Tibial artery (tissue), 4 donors: Measurements from ENCODE around the gene AUNIP.

Experiments used
- DNase-seq, 2 donors: peaks; one replicate each; pipeline ENCODE4 v3.0.0-alpha.2; 2019
- H3K27ac ChIP-seq, 2 donors: fragments of 200-600 bp; sonication (generic) in 1 of 2; 1 replicate in 1 of 2; 2 replicates in 1 of 2; pipeline ENCODE4 v1.5.1; 2018 to 2019; ENCODE audit warnings: mild to moderate bottlenecking in 1 of 2
- H3K27me3 ChIP-seq, 2 donors: fragments of 200-600 bp; sonication (generic) in 1 of 2; one replicate each; pipeline versions ENCODE4 v1.5.1 to v1.6.0; 2016 to 2019
- H3K36me3 ChIP-seq, 3 donors: fragments of 200-600 bp; sonication (generic) in 2 of 3; one replicate each; pipeline ENCODE4 v1.5.1; 2016 to 2019; ENCODE audit warnings: mild to moderate bottlenecking in 2 of 3
- H3K4me1 ChIP-seq, 4 donors: fragments of 200-600 bp; sonication (generic) in 2 of 4; 1 replicate in 3 of 4; 2 replicates in 1 of 4; pipeline ENCODE4 v1.5.1; 2016 to 2019
- H3K4me3 ChIP-seq, 2 donors: fragments of 200-600 bp; sonication (generic) in 1 of 2; 1 replicate in 1 of 2; 2 replicates in 1 of 2; pipeline ENCODE4 v1.5.1; 2018 to 2019; ENCODE audit warnings: mild to moderate bottlenecking in 2 of 2
- H3K9me3 ChIP-seq, 3 donors: fragments of 200-600 bp; sonication (generic) in 1 of 3; one replicate each; pipeline ENCODE4 v1.5.1; 2016 to 2019
- CTCF ChIP-seq, 2 experiments: fragments of 200-600 bp in 1 of 2; fragments of 450-650 bp in 1 of 2; IDR thresholded peaks; one replicate each; pipeline ENCODE4 v1.5.1; 2017 to 2019; ENCODE audit warnings: antibody characterized with exemption in 2 of 2, mild to moderate bottlenecking in 1 of 2, moderate library complexity in 1 of 2
- intact Hi-C: fragments of 100-400 bp; cut with DNase I; formaldehyde crosslinking; loops from one replicate; pipeline ENCODE4 v1.15.0; 2023; ENCODE audit warnings: low total_unique reads

Gene AUNIP

GRCh38 chr1:25792115-25792514, 67.1 kb downstream of the AUNIP start:
- H3K36me3 ChIP-seq: no peaks in the 10 kb centered on the region
- DNase-seq: no peak
- no peak overlapping the region for H3K27ac ChIP-seq
- intact Hi-C loops: no loop called here
- H3K9me3 ChIP-seq: no peaks in the 10 kb centered on the region
- H3K27me3 ChIP-seq: no peaks in the 10 kb centered on the region
- no peak for TF ChIP-seq CTCF (IDR thresholded peaks at IDR 0.05)
- H3K4me3 ChIP-seq: no peak overlapping the region
- peaks cover 0 to 26% (median 12%) of the 10 kb centered on the region in 4 donors for H3K4me1 ChIP-seq

DNA sequence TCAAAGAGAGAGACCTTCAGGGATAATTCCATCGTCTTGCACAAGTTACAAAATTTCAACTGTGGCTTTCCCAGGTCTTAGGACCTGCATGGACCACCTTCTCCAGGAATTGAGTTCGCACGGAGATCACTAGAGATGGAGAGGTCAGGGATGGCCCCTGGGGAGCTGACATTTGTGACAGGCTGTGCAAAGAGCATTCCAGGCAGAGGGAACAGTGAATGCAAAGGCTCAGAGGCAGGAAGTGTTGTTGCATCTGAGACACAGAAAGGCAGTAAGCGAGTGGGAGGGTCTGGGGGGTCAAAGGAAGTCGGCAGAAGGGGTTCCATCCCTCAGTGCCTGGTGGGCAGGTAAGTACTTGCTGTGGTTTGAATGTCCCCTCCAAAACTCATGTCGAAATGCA, 68.8 kb downstream of the AUNIP start:
- Histone ChIP-seq H3K9me3 (no peaks in the 10 kb centered on the region), H3K36me3 (no peaks in the 10 kb centered on the region), H3K4me3 (no peak overlapping the region), H3K27ac (no peak overlapping the region), H3K27me3 (no peaks in the 10 kb centered on the region), H3K4me1 (peaks cover 0 to 37% (median 24%) of the 10 kb centered on the region in 4 donors)
- DNase-seq: no peak
- intact Hi-C loops: no loop called here
- no peak for TF ChIP-seq CTCF (IDR thresholded peaks at IDR 0.05)

- Histone ChIP-seq H3K4me3 (no peak overlapping the region), H3K27me3 (no peaks in the 10 kb centered on the region), H3K36me3 (peaks cover 0 to 12% (median 10%) of the 10 kb centered on the region in 3 donors), H3K4me1 (peaks cover 0 to 31% (median 17%) of the 10 kb centered on the region in 4 donors), H3K27ac (peak overlapping the region; percentile 46 to 48), H3K9me3 (no peaks in the 10 kb centered on the region)
- no peak for DNase-seq
- TF ChIP-seq CTCF (IDR thresholded peaks at IDR 0.05): no peak
- intact Hi-C loops: no loop called here
Measured at GRCh38 chr1:25787760-25788166, 71.5 kb downstream of the AUNIP start.

DNA sequence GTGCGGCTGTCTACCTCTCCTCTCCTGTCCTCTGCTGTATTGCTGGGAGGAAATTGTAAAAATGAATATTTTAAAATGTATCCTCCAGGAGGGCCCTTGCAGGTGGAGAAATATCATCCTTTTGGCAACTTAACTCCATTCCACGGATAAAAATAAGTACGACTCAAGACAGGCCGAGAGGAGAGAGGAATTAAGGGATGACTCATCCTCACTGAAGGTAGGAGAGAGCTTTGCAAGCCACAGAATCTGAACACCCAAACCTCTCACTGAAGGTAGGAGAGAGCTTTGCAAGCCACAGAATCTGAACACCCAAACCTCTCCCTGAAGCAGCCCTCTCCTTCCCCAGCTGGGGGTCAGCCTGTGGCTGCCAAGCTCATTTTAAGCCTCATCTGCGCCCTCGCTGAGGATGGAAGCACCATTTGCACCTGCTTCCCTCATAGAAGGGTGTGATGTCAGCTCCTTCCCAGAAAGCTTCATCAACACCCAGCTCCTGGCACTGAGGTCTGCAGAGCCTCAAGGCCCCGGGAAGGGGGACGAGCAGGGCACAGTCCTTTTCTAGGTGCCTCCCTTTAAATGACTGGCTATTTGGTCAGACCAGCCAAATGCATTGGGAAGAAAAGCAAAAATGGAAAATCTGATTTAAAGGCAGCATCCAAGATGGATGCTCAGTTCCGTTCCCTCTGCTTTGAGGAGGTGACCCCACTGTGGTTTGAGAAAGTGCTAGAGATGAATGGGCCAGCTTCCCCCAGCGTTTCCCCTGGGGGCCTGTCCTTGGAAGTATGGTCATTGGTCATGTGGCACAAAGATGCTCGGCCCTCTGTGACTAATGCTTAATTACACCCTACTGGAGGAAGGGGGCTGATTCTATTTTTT, 72.1 kb downstream of the AUNIP start:
- no peak for TF ChIP-seq CTCF (IDR thresholded peaks at IDR 0.05)
- Histone ChIP-seq H3K27ac (peak overlapping the region; percentile 46 to 48), H3K9me3 (no peaks in the 10 kb centered on the region), H3K27me3 (no peaks in the 10 kb centered on the region), H3K36me3 (peaks cover 0 to 14% (median 10%) of the 10 kb centered on the region in 3 donors), H3K4me3 (no peak overlapping the region), H3K4me1 (peaks cover 0 to 31% (median 17%) of the 10 kb centered on the region in 4 donors)
- no peak for DNase-seq
- intact Hi-C loops: no loop called here

DNA sequence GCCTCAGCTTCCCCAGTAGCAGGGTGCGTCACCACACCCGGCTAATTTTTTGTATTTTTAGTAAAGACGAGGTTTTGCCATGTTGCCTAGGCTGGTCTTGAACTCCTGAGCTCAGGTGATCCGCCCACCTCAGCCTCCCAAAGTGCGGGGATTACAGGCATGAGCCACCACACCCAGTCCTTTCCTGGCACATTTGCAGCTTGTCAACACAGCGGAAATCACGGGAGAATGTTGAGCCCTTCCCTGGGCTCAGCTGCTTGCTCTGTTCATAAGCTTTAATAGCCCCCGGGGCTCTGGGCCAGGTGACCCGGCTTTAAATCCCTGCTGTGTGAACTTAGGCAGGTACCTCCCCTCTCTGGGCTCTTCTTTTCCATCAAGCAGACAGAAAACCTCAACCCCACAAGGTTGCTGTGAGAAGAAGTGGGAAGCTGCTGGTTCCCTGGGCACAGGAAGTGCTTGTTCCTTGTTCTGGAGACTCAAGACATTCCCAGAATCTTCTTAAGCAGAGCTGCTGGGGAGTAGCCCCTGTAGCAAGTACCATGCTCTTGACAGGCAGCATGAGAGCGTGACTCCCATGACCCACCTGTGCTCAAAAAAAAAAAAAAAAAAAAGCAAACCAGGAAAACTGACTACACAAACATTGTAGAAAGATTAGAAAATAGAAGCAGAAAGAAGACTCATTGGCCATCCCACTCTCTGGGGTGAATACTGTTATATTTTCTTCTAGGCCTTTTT, 73.8 kb downstream of the AUNIP start:
- H3K4me1 ChIP-seq: peaks cover 0 to 31% (median 17%) of the 10 kb centered on the region in 4 donors
- H3K27ac ChIP-seq: peak overlapping the region in 1 of 2 donors; percentile 46
- no peak overlapping the region for H3K4me3 ChIP-seq
- no peak for DNase-seq
- no peaks in the 10 kb centered on the region for H3K9me3 ChIP-seq
- intact Hi-C loops: no loop called here
- peaks cover 0 to 14% (median 10%) of the 10 kb centered on the region in 3 donors for H3K36me3 ChIP-seq
- TF ChIP-seq CTCF (IDR thresholded peaks at IDR 0.05): no peak
- H3K27me3 ChIP-seq: no peaks in the 10 kb centered on the region
